CD4-positive, alpha-beta T cell (primary cell): Measurements from ENCODE around the gene AEBP1. TPM values are rescaled to one million over a fixed set of nuclear protein-coding genes. Genes with fewer than 3 reads are reported as not detected.

Experiments used
- ATAC-seq: fragments of 200-7000 bp; cut with Tn5 transposase; one replicate; pipeline ENCODE4 v1.10.0; 2022; ENCODE audit warnings: mild to moderate bottlenecking; ENCODE audit not compliant: poor library complexity
- CTCF ChIA-PET: fragments of 350-600 bp; sonication (Branson Sonifier 250); formaldehyde crosslinking; loops from one replicate; lab custom pipeline; 2021; ENCODE audit warnings: antibody characterized with exemption, inconsistent platforms; lab: Charles Lee
- POLR2A ChIA-PET: fragments of 350-600 bp; sonication (Branson Sonifier 250); formaldehyde crosslinking; loops from one replicate; lab custom pipeline; 2021; ENCODE audit warnings: antibody characterized with exemption, inconsistent platforms; lab: Charles Lee
- DNase-seq, 14 experiments: peaks; one replicate each; pipeline ENCODE4 v3.0.0-alpha.2; 2013 to 2020; ENCODE audit warnings: mixed read lengths in 2 of 14
- H3K27ac ChIP-seq, 2 donors: one replicate each; pipeline versions ENCODE4 v1.5.1 to v1.7.0; 2013; ENCODE audit warnings: low read length in 2 of 2, low read depth in 1 of 2, mild to moderate bottlenecking in 1 of 2
- H3K27me3 ChIP-seq, 2 experiments: 1 replicate in 1 of 2; 2 replicates in 1 of 2; pipeline versions ENCODE4 v1.6.1 to v1.7.0; 2013; ENCODE audit warnings: low read length in 2 of 2, control low read depth in 1 of 2, mild to moderate bottlenecking in 1 of 2, moderate library complexity in 1 of 2; ENCODE audit not compliant: insufficient read depth in 2 of 2, control insufficient read depth in 1 of 2
- H3K36me3 ChIP-seq: one replicate; pipeline ENCODE4 v1.6.1; 2013; ENCODE audit warnings: low read length, control low read depth; ENCODE audit not compliant: insufficient read depth
- H3K4me1 ChIP-seq: one replicate; pipeline ENCODE4 v1.6.1; 2013; ENCODE audit warnings: low read length, control low read depth; ENCODE audit not compliant: insufficient read depth
- H3K4me3 ChIP-seq: one replicate; pipeline ENCODE4 v1.5.1; 2013; ENCODE audit warnings: mild to moderate bottlenecking, low read length, moderate library complexity
- H3K9me3 ChIP-seq, 2 experiments: 1 replicate in 1 of 2; 2 replicates in 1 of 2; pipeline versions ENCODE4 v1.6.1 to v1.7.0; 2013; ENCODE audit warnings: low read length in 2 of 2, mild to moderate bottlenecking in 2 of 2, control low read depth in 1 of 2, moderate library complexity in 1 of 2; ENCODE audit not compliant: control insufficient read depth in 1 of 2, insufficient read depth in 1 of 2
- H3K27ac Mint-ChIP-seq: one replicate; pipeline ENCODE4 v1.8.0; 2020; ENCODE audit warnings: mixed read lengths
- H3K27me3 Mint-ChIP-seq: one replicate; pipeline ENCODE4 v1.8.0; 2021; ENCODE audit warnings: mixed read lengths
- H3K36me3 Mint-ChIP-seq: one replicate; pipeline ENCODE4 v1.8.0; 2021; ENCODE audit warnings: low read depth, mixed read lengths
- H3K4me1 Mint-ChIP-seq: one replicate; pipeline ENCODE4 v1.8.0; 2021; ENCODE audit warnings: low read depth, mixed read lengths
- H3K4me3 Mint-ChIP-seq: one replicate; pipeline ENCODE4 v1.8.0; 2020; ENCODE audit warnings: mild to moderate bottlenecking, mixed read lengths
- H3K9me3 Mint-ChIP-seq: one replicate; pipeline ENCODE4 v1.8.0; 2020; ENCODE audit warnings: mixed read lengths
- intact Hi-C, 2 experiments: fragments of 100-400 bp; cut with DNase I in 1 of 2; cut with micrococcal nuclease in 1 of 2; formaldehyde crosslinking; loops; one replicate each; pipeline versions ENCODE4 v1.15.1 to v1.9.0; 2023 to 2025; cut with DNase I, micrococcal nuclease
- total RNA-seq, 174 experiments: library from RNA in 2 of 174; stranded (reverse) in 2 of 174; gene quantifications; one replicate each; pipeline ENCODE4 v1.2.3 and lab custom pipeline; 2021 to 2026
- TF ChIP-seq, protein P1 (sequence below): fragments of 200-600 bp; IDR thresholded peaks from one replicate; pipeline ENCODE4 v1.8.0; 2022; ENCODE audit warnings: antibody characterized with exemption, mild to moderate bottlenecking

Gene AEBP1
- total RNA-seq, 2 experiments from 2014 or later = 20.3 to 21.3 TPM

DNA sequence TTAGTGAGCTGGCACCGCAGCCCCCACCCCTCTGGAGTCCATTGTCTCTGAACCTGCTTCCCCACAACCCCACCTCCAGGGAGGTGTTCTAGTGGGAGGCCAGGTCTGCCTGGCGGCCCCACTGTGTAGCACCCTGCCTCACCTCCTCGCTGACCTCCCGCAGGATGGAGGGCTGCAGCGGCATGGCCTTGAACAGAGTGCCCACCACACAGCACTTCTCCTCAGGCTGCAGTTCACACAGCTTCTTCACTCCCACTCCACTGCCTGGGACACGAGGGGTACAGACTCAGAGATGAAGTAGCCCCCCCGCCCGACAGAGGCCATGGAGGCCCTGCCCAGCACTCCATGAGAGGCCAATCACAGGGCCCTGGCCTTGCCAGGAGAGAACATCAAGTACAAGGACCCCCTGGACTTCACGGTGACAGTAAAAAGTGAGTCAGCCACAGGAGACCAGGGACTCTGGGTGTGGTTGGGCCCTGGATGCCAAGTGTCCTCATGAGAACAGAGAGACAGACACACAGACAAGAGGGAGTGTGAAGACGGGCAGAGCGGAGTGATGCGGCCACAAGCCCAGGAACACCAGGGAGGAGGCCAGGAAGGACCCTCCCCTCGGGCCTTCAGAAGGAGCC is 13.8 kb downstream of the AEBP1 start:
- ATAC-seq (no peak), DNase-seq (no peak)
- no peaks in the 10 kb centered on the region for H3K9me3 Mint-ChIP-seq
- H3K4me1 Mint-ChIP-seq = peaks cover 16% of the 10 kb centered on the region
- H3K4me3 ChIP-seq = no peak overlapping the region
- no peak overlapping the region for H3K4me3 Mint-ChIP-seq
- H3K27ac Mint-ChIP-seq = no peak overlapping the region
- no peaks in the 10 kb centered on the region for H3K27me3 Mint-ChIP-seq
- peaks cover 0 to 2% of the 10 kb centered on the region in 2 experiments for H3K9me3 ChIP-seq
- H3K36me3 Mint-ChIP-seq = peaks cover 64% of the 10 kb centered on the region
- CTCF ChIA-PET = no interaction called here
- intact Hi-C loops = no loop called here
- no peaks in the 10 kb centered on the region for H3K27me3 ChIP-seq
- H3K27ac ChIP-seq = no peak overlapping the region
- peaks cover 63% of the 10 kb centered on the region for H3K36me3 ChIP-seq
- POLR2A ChIA-PET = no interaction called here
- TF ChIP-seq, protein P1, sequence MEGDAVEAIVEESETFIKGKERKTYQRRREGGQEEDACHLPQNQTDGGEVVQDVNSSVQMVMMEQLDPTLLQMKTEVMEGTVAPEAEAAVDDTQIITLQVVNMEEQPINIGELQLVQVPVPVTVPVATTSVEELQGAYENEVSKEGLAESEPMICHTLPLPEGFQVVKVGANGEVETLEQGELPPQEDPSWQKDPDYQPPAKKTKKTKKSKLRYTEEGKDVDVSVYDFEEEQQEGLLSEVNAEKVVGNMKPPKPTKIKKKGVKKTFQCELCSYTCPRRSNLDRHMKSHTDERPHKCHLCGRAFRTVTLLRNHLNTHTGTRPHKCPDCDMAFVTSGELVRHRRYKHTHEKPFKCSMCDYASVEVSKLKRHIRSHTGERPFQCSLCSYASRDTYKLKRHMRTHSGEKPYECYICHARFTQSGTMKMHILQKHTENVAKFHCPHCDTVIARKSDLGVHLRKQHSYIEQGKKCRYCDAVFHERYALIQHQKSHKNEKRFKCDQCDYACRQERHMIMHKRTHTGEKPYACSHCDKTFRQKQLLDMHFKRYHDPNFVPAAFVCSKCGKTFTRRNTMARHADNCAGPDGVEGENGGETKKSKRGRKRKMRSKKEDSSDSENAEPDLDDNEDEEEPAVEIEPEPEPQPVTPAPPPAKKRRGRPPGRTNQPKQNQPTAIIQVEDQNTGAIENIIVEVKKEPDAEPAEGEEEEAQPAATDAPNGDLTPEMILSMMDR = no peak
- peaks cover 17% of the 10 kb centered on the region for H3K4me1 ChIP-seq

GRCh38 chr7:44119829-44120380 is 15.8 kb downstream of the AEBP1 start:
- no peak for DNase-seq
- intact Hi-C loops = loop anchor here in 1 of 2 experiments (5.0 to 10.0 kb wide), 4 partner anchors 73 to 365 kb away; partner anchors contain the start of gene YKT6
- Histone ChIP-seq H3K27me3 (no peaks in the 10 kb centered on the region), H3K4me1 (peaks cover 27% of the 10 kb centered on the region), H3K27ac (no peak overlapping the region), H3K4me3 (no peak overlapping the region), H3K36me3 (peaks cover 61% of the 10 kb centered on the region), H3K9me3 (no peaks in the 10 kb centered on the region)
- Mint-ChIP-seq H3K4me3 (peak overlapping the region; percentile 23), H3K27ac (peak overlapping the region; percentile 53), H3K9me3 (no peaks in the 10 kb centered on the region), H3K27me3 (no peaks in the 10 kb centered on the region), H3K4me1 (peaks cover 17% of the 10 kb centered on the region), H3K36me3 (peaks cover 50% of the 10 kb centered on the region)
- POLR2A ChIA-PET = no interaction called here
- TF ChIP-seq, protein P1 = no peak
- no peak for ATAC-seq
- CTCF ChIA-PET = no interaction called here

GRCh38 chr7:44120395-44120794 is 16.2 kb downstream of the AEBP1 start:
- H3K27me3 ChIP-seq = no peaks in the 10 kb centered on the region
- H3K4me3 Mint-ChIP-seq = peak overlapping the region; percentile 23
- H3K4me1 ChIP-seq = peaks cover 27% of the 10 kb centered on the region
- H3K27me3 Mint-ChIP-seq = no peaks in the 10 kb centered on the region
- H3K9me3 ChIP-seq = no peaks in the 10 kb centered on the region
- CTCF ChIA-PET = no interaction called here
- peaks cover 56% of the 10 kb centered on the region for H3K36me3 ChIP-seq
- POLR2A ChIA-PET = no interaction called here
- intact Hi-C loops = loop anchor here in 1 of 2 experiments (5.0 to 10.0 kb wide), 4 partner anchors 73 to 364 kb away; partner anchors contain the start of gene YKT6
- no peak overlapping the region for H3K4me3 ChIP-seq
- TF ChIP-seq, protein P1 = no peak
- no peak overlapping the region for H3K27ac ChIP-seq
- no peak for ATAC-seq
- DNase-seq = no peak
- H3K36me3 Mint-ChIP-seq = peaks cover 45% of the 10 kb centered on the region
- peaks cover 17% of the 10 kb centered on the region for H3K4me1 Mint-ChIP-seq
- H3K9me3 Mint-ChIP-seq = no peaks in the 10 kb centered on the region
- H3K27ac Mint-ChIP-seq = peak overlapping the region; percentile 53
